ENCODE data around the gene DRICH1.
"Not testable (repeated sequence)": the region's sequence is repeated elsewhere in the genome, so short reads cannot be mapped to it uniquely, and the experiment has no call there.

Gene DRICH1

GRCh38 chr22:23575601-23576000 is 56.5 kb downstream of the DRICH1 start:
- Histone ChIP-seq H3K4me1 (ENCODE audit: control insufficient read depth, insufficient read depth, low read length, unreplicated experiment) (no peaks in the 10 kb centered on the region), H3K4me3 (ENCODE audit: low read depth, low read length) (no peak overlapping the region), H3K79me2 (ENCODE audit: control insufficient read depth, insufficient read depth, low read length, unreplicated experiment) (no peaks in the 10 kb centered on the region), H3K36me3 (ENCODE audit: insufficient read depth, low read length) (no peaks in the 10 kb centered on the region), H3K27ac (ENCODE audit: low read depth, low read length) (no peak overlapping the region), H2AFZ (ENCODE audit: low read length, unreplicated experiment) (no peak overlapping the region), H3K27me3 (ENCODE audit: insufficient read depth, low read length) (no peaks in the 10 kb centered on the region)

- Histone ChIP-seq H3K36me3 (ENCODE audit: insufficient read depth, low read length) (no peaks in the 10 kb centered on the region), H3K4me3 (ENCODE audit: low read depth, low read length) (no peak overlapping the region), H2AFZ (ENCODE audit: low read length, unreplicated experiment) (no peak overlapping the region), H3K27me3 (ENCODE audit: insufficient read depth, low read length) (no peaks in the 10 kb centered on the region), H3K27ac (ENCODE audit: low read depth, low read length) (no peak overlapping the region), H3K79me2 (ENCODE audit: control insufficient read depth, insufficient read depth, low read length, unreplicated experiment) (no peaks in the 10 kb centered on the region), H3K4me1 (ENCODE audit: control insufficient read depth, insufficient read depth, low read length, unreplicated experiment) (no peaks in the 10 kb centered on the region)
Observed at GRCh38 chr22:23574877-23575276, 57.2 kb downstream of the DRICH1 start.

DNA sequence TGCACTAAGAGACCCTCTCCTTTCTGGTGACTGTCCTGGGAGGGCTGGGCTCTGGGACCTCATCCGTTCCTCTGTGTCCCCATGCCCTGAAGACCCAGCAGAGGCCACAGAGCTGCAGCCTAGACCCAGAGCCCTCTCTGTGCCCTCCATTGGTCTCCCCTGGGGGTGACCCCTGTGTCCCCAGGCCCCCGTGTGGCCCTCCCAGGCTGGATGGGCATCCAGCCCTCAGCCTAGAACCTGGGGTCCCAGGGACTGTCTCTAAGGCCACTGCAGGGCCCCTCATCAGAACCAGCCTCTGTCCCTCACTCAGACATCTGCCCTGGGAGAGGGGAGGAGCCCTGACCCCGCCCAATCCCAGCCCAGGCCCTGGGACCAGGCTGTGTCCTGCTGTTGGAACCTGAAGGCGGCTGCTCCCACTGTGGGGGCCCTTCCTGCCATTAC is 57.7 kb downstream of the DRICH1 start:
- Histone ChIP-seq H2AFZ (ENCODE audit: low read length, unreplicated experiment) (no peak overlapping the region), H3K36me3 (ENCODE audit: insufficient read depth, low read length) (no peaks in the 10 kb centered on the region), H3K4me1 (ENCODE audit: control insufficient read depth, insufficient read depth, low read length, unreplicated experiment) (no peaks in the 10 kb centered on the region), H3K79me2 (ENCODE audit: control insufficient read depth, insufficient read depth, low read length, unreplicated experiment) (no peaks in the 10 kb centered on the region), H3K27ac (ENCODE audit: low read depth, low read length) (no peak overlapping the region), H3K27me3 (ENCODE audit: insufficient read depth, low read length) (no peaks in the 10 kb centered on the region), H3K4me3 (ENCODE audit: low read depth, low read length) (no peak overlapping the region)

- not testable (repeated sequence) for H3K27ac ChIP-seq (ENCODE audit: low read depth, low read length); H3K27me3 ChIP-seq (ENCODE audit: insufficient read depth, low read length); H3K4me1 ChIP-seq (ENCODE audit: control insufficient read depth, insufficient read depth, low read length, unreplicated experiment); H3K36me3 ChIP-seq (ENCODE audit: insufficient read depth, low read length); H2AFZ ChIP-seq (ENCODE audit: low read length, unreplicated experiment); H3K79me2 ChIP-seq (ENCODE audit: control insufficient read depth, insufficient read depth, low read length, unreplicated experiment); H3K4me3 ChIP-seq (ENCODE audit: low read depth, low read length)
Observed at GRCh38 chr22:23573701-23574235, 58.4 kb downstream of the DRICH1 start.

- H3K27ac ChIP-seq (ENCODE audit: low read depth, low read length); H3K4me1 ChIP-seq (ENCODE audit: control insufficient read depth, insufficient read depth, low read length, unreplicated experiment); H3K4me3 ChIP-seq (ENCODE audit: low read depth, low read length); H3K27me3 ChIP-seq (ENCODE audit: insufficient read depth, low read length); H3K79me2 ChIP-seq (ENCODE audit: control insufficient read depth, insufficient read depth, low read length, unreplicated experiment); H2AFZ ChIP-seq (ENCODE audit: low read length, unreplicated experiment); H3K36me3 ChIP-seq (ENCODE audit: insufficient read depth, low read length): not testable (repeated sequence)
Observed at GRCh38 chr22:23573106-23573505, 59.0 kb downstream of the DRICH1 start.

DNA sequence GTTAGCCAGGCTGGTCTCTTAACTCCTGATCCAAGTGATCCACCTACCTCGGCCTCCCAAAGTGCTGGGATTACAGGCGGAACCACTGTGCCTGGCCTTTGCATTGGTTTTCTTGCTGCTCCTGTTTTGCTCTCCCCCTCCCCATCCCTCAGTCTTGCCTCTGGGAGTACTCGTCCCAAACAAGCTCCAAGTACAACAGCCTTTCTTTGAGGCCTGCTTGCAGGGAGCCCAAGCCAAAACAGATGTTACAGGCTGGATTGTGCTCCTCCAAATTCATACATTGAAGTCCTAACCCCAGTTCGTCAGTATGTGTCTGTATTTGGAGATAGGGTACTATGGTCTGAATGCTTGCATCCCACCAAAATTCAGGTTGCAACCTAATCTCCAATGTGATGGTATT is 60.6 kb downstream of the DRICH1 start:
- no peaks in the 10 kb centered on the region for H3K79me2 ChIP-seq (ENCODE audit: control insufficient read depth, insufficient read depth, low read length, unreplicated experiment)
- no peaks in the 10 kb centered on the region for H3K36me3 ChIP-seq (ENCODE audit: insufficient read depth, low read length)

GRCh38 chr22:23570681-23571080 is 61.4 kb downstream of the DRICH1 start:
- Histone ChIP-seq H3K4me3 (ENCODE audit: low read depth, low read length) (no peak overlapping the region), H3K4me1 (ENCODE audit: control insufficient read depth, insufficient read depth, low read length, unreplicated experiment) (peaks cover 7% of the 10 kb centered on the region), H2AFZ (ENCODE audit: low read length, unreplicated experiment) (no peak overlapping the region), H3K36me3 (ENCODE audit: insufficient read depth, low read length) (no peaks in the 10 kb centered on the region), H3K27ac (ENCODE audit: low read depth, low read length) (no peak overlapping the region), H3K79me2 (ENCODE audit: control insufficient read depth, insufficient read depth, low read length, unreplicated experiment) (no peaks in the 10 kb centered on the region), H3K27me3 (ENCODE audit: insufficient read depth, low read length) (peaks cover 5% of the 10 kb centered on the region)

More for the DNA sequence above, 60.6 kb downstream of the DRICH1 start:
- Histone ChIP-seq H3K4me3 (ENCODE audit: low read depth, low read length) (no peak overlapping the region), H3K27me3 (ENCODE audit: insufficient read depth, low read length) (no peaks in the 10 kb centered on the region), H2AFZ (ENCODE audit: low read length, unreplicated experiment) (no peak overlapping the region), H3K4me1 (ENCODE audit: control insufficient read depth, insufficient read depth, low read length, unreplicated experiment) (peaks cover 7% of the 10 kb centered on the region), H3K27ac (ENCODE audit: low read depth, low read length) (no peak overlapping the region)

DNA sequence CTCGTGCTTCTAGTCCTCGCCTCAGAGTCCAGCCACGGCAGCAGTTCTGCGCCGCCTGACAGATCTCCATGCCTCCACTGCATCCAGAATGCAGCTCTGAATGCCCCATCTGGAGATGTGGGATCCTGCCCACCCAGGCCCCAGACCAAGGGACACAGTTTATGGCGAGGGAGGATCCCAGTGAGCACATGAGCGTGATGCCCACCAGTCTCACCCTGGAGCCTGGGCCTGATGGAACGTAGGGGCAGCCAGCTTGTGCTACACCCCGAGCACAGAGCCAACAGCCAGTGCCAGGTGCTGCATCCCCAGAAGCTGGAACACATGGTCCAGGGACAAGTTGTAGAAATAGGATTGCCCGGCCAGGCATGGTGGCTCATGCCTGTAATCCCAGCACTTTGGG is 62.4 kb downstream of the DRICH1 start:
- Histone ChIP-seq H3K4me1 (ENCODE audit: control insufficient read depth, insufficient read depth, low read length, unreplicated experiment) (peaks cover 7% of the 10 kb centered on the region), H3K36me3 (ENCODE audit: insufficient read depth, low read length) (no peaks in the 10 kb centered on the region), H3K27ac (ENCODE audit: low read depth, low read length) (no peak overlapping the region), H3K79me2 (ENCODE audit: control insufficient read depth, insufficient read depth, low read length, unreplicated experiment) (no peaks in the 10 kb centered on the region), H2AFZ (ENCODE audit: low read length, unreplicated experiment) (no peak overlapping the region), H3K27me3 (ENCODE audit: insufficient read depth, low read length) (peaks cover 10% of the 10 kb centered on the region), H3K4me3 (ENCODE audit: low read depth, low read length) (no peak overlapping the region)

DNA sequence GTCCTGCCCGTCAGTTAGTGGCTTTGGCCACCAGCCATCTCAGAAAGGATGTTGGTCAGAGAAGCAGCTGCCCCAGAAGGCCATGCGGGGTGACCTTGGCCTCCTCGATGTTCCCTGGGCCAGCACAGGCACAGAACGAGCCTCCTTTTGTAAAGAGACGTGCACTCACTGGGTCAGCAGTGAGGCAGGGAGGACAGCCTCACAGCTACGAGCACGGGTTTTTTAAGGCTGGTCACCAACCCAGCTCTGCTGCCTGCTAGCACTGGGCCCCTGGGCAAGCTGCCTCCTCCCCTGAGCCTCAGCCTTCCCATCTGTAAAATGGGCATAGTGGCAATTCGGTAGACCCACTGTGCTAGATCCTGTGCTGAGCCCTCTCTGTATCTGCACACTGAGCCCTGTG is 62.8 kb downstream of the DRICH1 start:
- peaks cover 7% of the 10 kb centered on the region for H3K4me1 ChIP-seq (ENCODE audit: control insufficient read depth, insufficient read depth, low read length, unreplicated experiment)
- no peaks in the 10 kb centered on the region for H3K79me2 ChIP-seq (ENCODE audit: control insufficient read depth, insufficient read depth, low read length, unreplicated experiment)
- H3K36me3 ChIP-seq (ENCODE audit: insufficient read depth, low read length): no peaks in the 10 kb centered on the region
- peaks cover 10% of the 10 kb centered on the region for H3K27me3 ChIP-seq (ENCODE audit: insufficient read depth, low read length)
- no peak overlapping the region for H3K4me3 ChIP-seq (ENCODE audit: low read depth, low read length)
- H3K27ac ChIP-seq (ENCODE audit: low read depth, low read length): no peak overlapping the region
- no peak overlapping the region for H2AFZ ChIP-seq (ENCODE audit: low read length, unreplicated experiment)

- Histone ChIP-seq H3K4me1 (ENCODE audit: control insufficient read depth, insufficient read depth, low read length, unreplicated experiment) (peaks cover 7% of the 10 kb centered on the region), H3K4me3 (ENCODE audit: low read depth, low read length) (peak overlapping the region; percentile 50; the same call in 1 of the 2 replicates), H3K27ac (ENCODE audit: low read depth, low read length) (no peak overlapping the region), H2AFZ (ENCODE audit: low read length, unreplicated experiment) (no peak overlapping the region), H3K27me3 (ENCODE audit: insufficient read depth, low read length) (peaks cover 10% of the 10 kb centered on the region), H3K79me2 (ENCODE audit: control insufficient read depth, insufficient read depth, low read length, unreplicated experiment) (no peaks in the 10 kb centered on the region), H3K36me3 (ENCODE audit: insufficient read depth, low read length) (no peaks in the 10 kb centered on the region)
Observed at GRCh38 chr22:23566705-23567475, 65.2 kb downstream of the DRICH1 start.
